ENCODE data around the gene PSME3IP1.

GRCh38 chr16:57123974-57124674 is 61.7 kb downstream of the PSME3IP1 start:
- TF ChIP-seq CTCF (IDR thresholded peaks at IDR 0.05; ENCODE audit: low read depth, low read length, poor library complexity, severe bottlenecking) (no peak), EZH2phosphoT487 (IDR thresholded peaks at IDR 0.05; ENCODE audit: borderline replicate concordance, low read length) (no peak)

All from DOHH2 (cell line).